NB4 (cell line): Measurements from ENCODE around the gene NIN.

Experiments used
- DNase-seq: peaks from one replicate; pipeline ENCODE4 v3.0.0; 2010; ENCODE audit warnings: low read depth
- H3K4me3 ChIP-seq: one replicate; pipeline ENCODE4 v1.5.1; 2011; ENCODE audit warnings: mild to moderate bottlenecking, low read depth, low read length, moderate library complexity
- MAX ChIP-seq: IDR thresholded peaks from 2 replicates; pipeline ENCODE4 v1.6.1; 2011; ENCODE audit warnings: low read depth, low read length
- MYC ChIP-seq: IDR thresholded peaks from 2 replicates; pipeline ENCODE4 v1.6.1; 2011; ENCODE audit warnings: low read depth, low read length
- POLR2A ChIP-seq: IDR thresholded peaks from 2 replicates; pipeline ENCODE4 v1.6.1; 2011; ENCODE audit warnings: mild to moderate bottlenecking; ENCODE audit not compliant: insufficient read length; ENCODE audit errors: extremely low read depth
- TF ChIP-seq, protein P1 (sequence below): IDR thresholded peaks from one replicate; pipeline ENCODE4 v1.5.1; 2012; ENCODE audit warnings: low read depth, low read length

Gene NIN

GRCh38 chr14:50846226-50846880 lies 15.4 kb upstream of the NIN start:
- no peak for DNase-seq
- TF ChIP-seq MYC (no peak), MAX (no peak), POLR2A (no peak)
- TF ChIP-seq, protein P1, sequence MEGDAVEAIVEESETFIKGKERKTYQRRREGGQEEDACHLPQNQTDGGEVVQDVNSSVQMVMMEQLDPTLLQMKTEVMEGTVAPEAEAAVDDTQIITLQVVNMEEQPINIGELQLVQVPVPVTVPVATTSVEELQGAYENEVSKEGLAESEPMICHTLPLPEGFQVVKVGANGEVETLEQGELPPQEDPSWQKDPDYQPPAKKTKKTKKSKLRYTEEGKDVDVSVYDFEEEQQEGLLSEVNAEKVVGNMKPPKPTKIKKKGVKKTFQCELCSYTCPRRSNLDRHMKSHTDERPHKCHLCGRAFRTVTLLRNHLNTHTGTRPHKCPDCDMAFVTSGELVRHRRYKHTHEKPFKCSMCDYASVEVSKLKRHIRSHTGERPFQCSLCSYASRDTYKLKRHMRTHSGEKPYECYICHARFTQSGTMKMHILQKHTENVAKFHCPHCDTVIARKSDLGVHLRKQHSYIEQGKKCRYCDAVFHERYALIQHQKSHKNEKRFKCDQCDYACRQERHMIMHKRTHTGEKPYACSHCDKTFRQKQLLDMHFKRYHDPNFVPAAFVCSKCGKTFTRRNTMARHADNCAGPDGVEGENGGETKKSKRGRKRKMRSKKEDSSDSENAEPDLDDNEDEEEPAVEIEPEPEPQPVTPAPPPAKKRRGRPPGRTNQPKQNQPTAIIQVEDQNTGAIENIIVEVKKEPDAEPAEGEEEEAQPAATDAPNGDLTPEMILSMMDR: no peak
- H3K4me3 ChIP-seq: no peak overlapping the region

GRCh38 chr14:50845166-50845565 lies 14.2 kb upstream of the NIN start:
- DNase-seq: no peak
- TF ChIP-seq MYC (no peak), POLR2A (no peak), MAX (no peak)
- TF ChIP-seq, protein P1: no peak
- H3K4me3 ChIP-seq: no peak overlapping the region

- no peak overlapping the region for H3K4me3 ChIP-seq
- DNase-seq: no peak
- no peak for TF ChIP-seq MYC
Measured at GRCh38 chr14:50844391-50844790, 13.4 kb upstream of the NIN start.

- TF ChIP-seq MYC (no peak), POLR2A (no peak), MAX (no peak)
- TF ChIP-seq, protein P1: no peak
- no peak for DNase-seq
- no peak overlapping the region for H3K4me3 ChIP-seq
Measured at GRCh38 chr14:50839691-50840090, 8.7 kb upstream of the NIN start.

DNA sequence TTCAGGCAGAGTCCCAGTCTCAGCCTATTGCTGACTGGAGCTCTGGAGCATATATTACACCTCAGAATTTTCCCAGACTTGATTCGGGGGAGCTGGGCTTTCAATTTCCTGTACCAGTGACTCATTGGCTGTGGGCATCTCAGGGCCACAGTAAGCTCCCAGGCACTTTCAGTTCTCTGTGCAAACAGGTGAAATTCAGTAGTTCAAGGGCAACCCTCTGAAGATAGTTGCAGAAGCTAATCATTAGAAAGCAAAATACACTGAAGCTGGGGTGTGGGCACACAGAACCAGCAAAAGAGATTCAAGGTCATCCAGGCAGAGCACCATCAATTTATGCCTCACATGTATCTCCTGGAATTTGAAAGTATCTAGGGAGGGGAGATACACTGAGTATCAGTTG lies 8.1 kb upstream of the NIN start:
- H3K4me3 ChIP-seq: no peak overlapping the region
- DNase-seq: no peak
- TF ChIP-seq, protein P1: no peak
- TF ChIP-seq POLR2A (no peak), MAX (no peak), MYC (no peak)

DNA sequence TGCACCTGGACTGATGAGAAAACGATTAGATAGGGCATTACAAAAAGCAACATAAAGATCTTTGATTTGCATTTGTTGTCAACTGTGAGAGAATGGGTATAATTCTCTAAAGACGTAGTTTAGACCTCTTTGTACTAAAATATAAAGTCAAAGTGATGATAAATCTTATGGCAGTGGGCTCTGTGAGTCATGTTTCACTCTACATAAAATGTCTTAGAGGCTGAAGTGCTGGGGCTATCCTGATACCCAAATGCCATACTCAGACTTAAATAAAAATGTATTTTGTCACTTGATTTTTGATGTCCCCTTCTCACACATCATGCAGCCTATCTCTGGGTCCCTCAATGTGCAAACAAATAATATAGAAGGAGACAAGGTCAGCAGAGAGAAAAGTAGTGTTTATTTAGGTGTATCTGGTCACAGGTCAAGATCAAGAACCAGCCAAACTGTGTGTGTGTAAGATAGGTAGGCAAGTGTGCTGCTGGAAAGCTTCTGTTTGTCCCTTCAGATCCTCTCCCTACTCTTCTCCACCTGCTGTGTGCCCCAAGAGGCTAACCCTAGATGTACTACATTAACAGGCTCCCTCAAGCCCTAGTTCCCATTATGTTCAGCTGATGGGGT lies 7.0 kb upstream of the NIN start:
- no peak overlapping the region for H3K4me3 ChIP-seq
- TF ChIP-seq MYC: no peak
- TF ChIP-seq POLR2A: no peak
- TF ChIP-seq, protein P1: no peak
- no peak for TF ChIP-seq MAX
- no peak for DNase-seq
